Neural progenitor cell (in vitro differentiated cells): ENCODE results near the gene UBTD2. TPM values are rescaled to one million over a fixed set of nuclear protein-coding genes. Genes with fewer than 3 reads are reported as not detected.

ENCODE experiments used
- DNase-seq: peaks from one replicate; pipeline ENCODE4 v3.0.0-alpha.2; 2016; ENCODE audit warnings: low spot score
- H2AFZ ChIP-seq: fragments of 200-600 bp; sonication (generic); replicated peaks from 2 replicates; pipeline ENCODE4 v1.6.1; 2016; ENCODE audit warnings: antibody characterized with exemption
- H3F3A ChIP-seq: fragments of 200-600 bp; sonication (generic); 2 replicates; pipeline ENCODE4 v1.6.1; 2016; ENCODE audit warnings: antibody characterized with exemption, low read depth
- H3K27ac ChIP-seq: fragments of 200-600 bp; sonication (generic); 2 replicates; pipeline ENCODE4 v1.5.1; 2016; ENCODE audit warnings: mild to moderate bottlenecking
- H3K27me3 ChIP-seq: fragments of 200-600 bp; sonication (generic); 2 replicates; pipeline ENCODE4 v1.6.1; 2016; ENCODE audit warnings: mild to moderate bottlenecking, moderate library complexity
- H3K36me3 ChIP-seq: fragments of 200-600 bp; sonication (generic); 2 replicates; pipeline ENCODE4 v1.5.1; 2016
- H3K4me1 ChIP-seq: fragments of 200-600 bp; sonication (generic); 2 replicates; pipeline ENCODE4 v1.6.1; 2016; ENCODE audit warnings: mixed run types
- H3K4me2 ChIP-seq: fragments of 200-600 bp; sonication (generic); 2 replicates; pipeline ENCODE4 v1.6.1; 2016
- H3K4me3 ChIP-seq: fragments of 200-600 bp; sonication (generic); 2 replicates; pipeline ENCODE4 v1.5.1; 2016
- H3K79me2 ChIP-seq: fragments of 200-600 bp; sonication (generic); 2 replicates; pipeline ENCODE4 v1.6.1; 2016; ENCODE audit warnings: low read depth
- H3K9ac ChIP-seq: fragments of 200-600 bp; sonication (generic); 2 replicates; pipeline ENCODE4 v1.6.1; 2016
- H3K9me3 ChIP-seq: fragments of 200-600 bp; sonication (generic); 2 replicates; pipeline ENCODE4 v1.5.1; 2016; ENCODE audit warnings: low read depth
- H4K20me1 ChIP-seq: fragments of 200-600 bp; sonication (generic); 2 replicates; pipeline ENCODE4 v1.6.1; 2016; ENCODE audit warnings: low read depth
- H3K27ac Mint-ChIP-seq: 3 replicates; pipeline ENCODE4 v1.8.0; 2021; ENCODE audit warnings: mixed read lengths
- H3K27me3 Mint-ChIP-seq: 2 replicates; pipeline ENCODE4 v1.8.0; 2022; ENCODE audit warnings: low read depth, mild to moderate bottlenecking, inconsistent platforms, moderate library complexity, mixed read lengths; ENCODE audit not compliant: insufficient read depth
- H3K36me3 Mint-ChIP-seq: 3 replicates; pipeline ENCODE4 v1.8.0; 2021; ENCODE audit warnings: mixed read lengths
- H3K4me1 Mint-ChIP-seq: 3 replicates; pipeline ENCODE4 v1.8.0; 2021; ENCODE audit warnings: mixed read lengths
- H3K4me3 Mint-ChIP-seq: 3 replicates; pipeline ENCODE4 v1.8.0; 2021; ENCODE audit warnings: mild to moderate bottlenecking, moderate library complexity, mixed read lengths
- H3K9me3 Mint-ChIP-seq: 3 replicates; pipeline ENCODE4 v1.8.0; 2020; ENCODE audit warnings: mixed read lengths
- EZH2 ChIP-seq: fragments of 200-600 bp; sonication (generic); IDR thresholded peaks from 2 replicates; pipeline ENCODE4 v1.6.1; 2017; ENCODE audit warnings: antibody characterized with exemption, mild to moderate bottlenecking, moderate library complexity
- EZH2phosphoT487 ChIP-seq: fragments of 200-600 bp; sonication (generic); IDR thresholded peaks from 2 replicates; pipeline ENCODE4 v1.6.1; 2017; ENCODE audit warnings: antibody characterized with exemption
- total RNA-seq: library from RNA; depleted of rRNA; stranded (reverse); fragments of >200 nt; gene quantifications from 2 replicates; pipeline ENCODE4 v1.2.3, GENCODE V29; 2015; ENCODE audit warnings: low replicate concordance
- TF ChIP-seq, protein P1 (sequence below): fragments of 200-600 bp; sonication (generic); IDR thresholded peaks from 2 replicates; pipeline ENCODE4 v1.5.1; 2017; ENCODE audit warnings: antibody characterized with exemption, mild to moderate bottlenecking

UBTD2 gene
- total RNA-seq, 1 donor from 2014 or later, result 92.9 TPM

- H3F3A ChIP-seq, result no peaks in the 10 kb centered on the region
- no peaks in the 10 kb centered on the region for H4K20me1 ChIP-seq
- Mint-ChIP-seq H3K27me3 (peaks cover 3% of the 10 kb centered on the region), H3K27ac (no peak overlapping the region), H3K4me3 (no peak overlapping the region), H3K4me1 (peaks cover 13% of the 10 kb centered on the region), H3K36me3 (no peaks in the 10 kb centered on the region), H3K9me3 (no peaks in the 10 kb centered on the region)
- no peak overlapping the region for H3K9ac ChIP-seq
- H3K79me2 ChIP-seq, result no peaks in the 10 kb centered on the region
- no peak for TF ChIP-seq EZH2phosphoT487
- TF ChIP-seq, protein P1, sequence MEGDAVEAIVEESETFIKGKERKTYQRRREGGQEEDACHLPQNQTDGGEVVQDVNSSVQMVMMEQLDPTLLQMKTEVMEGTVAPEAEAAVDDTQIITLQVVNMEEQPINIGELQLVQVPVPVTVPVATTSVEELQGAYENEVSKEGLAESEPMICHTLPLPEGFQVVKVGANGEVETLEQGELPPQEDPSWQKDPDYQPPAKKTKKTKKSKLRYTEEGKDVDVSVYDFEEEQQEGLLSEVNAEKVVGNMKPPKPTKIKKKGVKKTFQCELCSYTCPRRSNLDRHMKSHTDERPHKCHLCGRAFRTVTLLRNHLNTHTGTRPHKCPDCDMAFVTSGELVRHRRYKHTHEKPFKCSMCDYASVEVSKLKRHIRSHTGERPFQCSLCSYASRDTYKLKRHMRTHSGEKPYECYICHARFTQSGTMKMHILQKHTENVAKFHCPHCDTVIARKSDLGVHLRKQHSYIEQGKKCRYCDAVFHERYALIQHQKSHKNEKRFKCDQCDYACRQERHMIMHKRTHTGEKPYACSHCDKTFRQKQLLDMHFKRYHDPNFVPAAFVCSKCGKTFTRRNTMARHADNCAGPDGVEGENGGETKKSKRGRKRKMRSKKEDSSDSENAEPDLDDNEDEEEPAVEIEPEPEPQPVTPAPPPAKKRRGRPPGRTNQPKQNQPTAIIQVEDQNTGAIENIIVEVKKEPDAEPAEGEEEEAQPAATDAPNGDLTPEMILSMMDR, result no peak
- TF ChIP-seq EZH2, result no peak
- no peaks in the 10 kb centered on the region for H3K36me3 ChIP-seq
- DNase-seq, result no peak
- no peak overlapping the region for H3K27ac ChIP-seq
- no peak overlapping the region for H3K4me3 ChIP-seq
- H3K9me3 ChIP-seq, result no peaks in the 10 kb centered on the region
- no peak overlapping the region for H2AFZ ChIP-seq
- no peak overlapping the region for H3K4me2 ChIP-seq
- H3K27me3 ChIP-seq, result no peaks in the 10 kb centered on the region
- H3K4me1 ChIP-seq, result no peaks in the 10 kb centered on the region
These were observed 28.0 kb upstream of the UBTD2 start for GRCh38 chr5:172311605-172312004.

DNA sequence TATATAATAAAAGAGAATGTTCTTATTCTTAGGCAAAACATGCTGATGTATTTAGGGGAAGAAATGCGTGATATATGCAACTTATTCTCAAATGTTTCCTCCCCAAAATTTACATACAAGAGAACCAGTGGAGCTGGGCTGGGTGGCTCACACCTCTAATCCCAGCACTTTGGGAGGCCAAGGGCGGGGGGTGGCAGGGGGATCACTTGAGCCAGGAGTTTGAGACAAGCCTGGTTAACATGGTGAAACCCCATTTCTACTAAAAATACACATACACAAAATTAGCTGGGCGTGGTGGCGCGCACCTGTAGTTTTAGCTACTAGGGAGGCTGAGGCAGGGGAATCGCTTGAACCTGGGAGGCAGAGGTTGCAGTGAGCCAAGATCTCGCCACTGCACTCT, 27.5 kb upstream of the UBTD2 start:
- Mint-ChIP-seq H3K27me3 (peaks cover 3% of the 10 kb centered on the region), H3K27ac (no peak overlapping the region), H3K36me3 (no peaks in the 10 kb centered on the region), H3K4me1 (peaks cover 10% of the 10 kb centered on the region), H3K9me3 (peaks cover 3% of the 10 kb centered on the region), H3K4me3 (no peak overlapping the region)
- H3K27me3 ChIP-seq, result no peaks in the 10 kb centered on the region
- TF ChIP-seq EZH2, result no peak
- TF ChIP-seq EZH2phosphoT487, result no peak
- TF ChIP-seq, protein P1, result no peak
- H3K4me3 ChIP-seq, result no peak overlapping the region
- H4K20me1 ChIP-seq, result no peaks in the 10 kb centered on the region
- no peaks in the 10 kb centered on the region for H3K4me1 ChIP-seq
- H3F3A ChIP-seq, result no peaks in the 10 kb centered on the region
- DNase-seq, result no peak
- no peak overlapping the region for H3K4me2 ChIP-seq
- H3K36me3 ChIP-seq, result no peaks in the 10 kb centered on the region
- no peaks in the 10 kb centered on the region for H3K79me2 ChIP-seq
- no peak overlapping the region for H3K9ac ChIP-seq
- H3K9me3 ChIP-seq, result no peaks in the 10 kb centered on the region
- no peak overlapping the region for H2AFZ ChIP-seq
- H3K27ac ChIP-seq, result no peak overlapping the region

- Histone ChIP-seq H3K4me2 (no peak overlapping the region), H3F3A (no peaks in the 10 kb centered on the region), H3K4me1 (no peaks in the 10 kb centered on the region), H3K9me3 (peaks cover 8% of the 10 kb centered on the region), H3K9ac (no peak overlapping the region), H3K36me3 (no peaks in the 10 kb centered on the region), H2AFZ (no peak overlapping the region), H3K79me2 (no peaks in the 10 kb centered on the region), H3K27me3 (no peaks in the 10 kb centered on the region), H4K20me1 (no peaks in the 10 kb centered on the region), H3K4me3 (no peak overlapping the region), H3K27ac (no peak overlapping the region)
- no peaks in the 10 kb centered on the region for H3K27me3 Mint-ChIP-seq
- TF ChIP-seq, protein P1, result no peak
- TF ChIP-seq EZH2 (no peak), EZH2phosphoT487 (no peak)
- peaks cover 12% of the 10 kb centered on the region for H3K9me3 Mint-ChIP-seq
- peaks cover 14% of the 10 kb centered on the region for H3K4me1 Mint-ChIP-seq
- no peak overlapping the region for H3K27ac Mint-ChIP-seq
- H3K4me3 Mint-ChIP-seq, result no peak overlapping the region
- no peak for DNase-seq
- H3K36me3 Mint-ChIP-seq, result no peaks in the 10 kb centered on the region
These were observed 21.8 kb upstream of the UBTD2 start for GRCh38 chr5:172305380-172305779.
